Measurements from ENCODE around the gene ACTR6. TPM values are rescaled to one million over a fixed set of nuclear protein-coding genes. Genes with fewer than 3 reads are reported as not detected.

ACTR6 gene
- total and polyA plus RNA-seq, 2 donors (not counting 3 experiments of a cell fraction or from before 2014, with no cell fraction given): 7.5 to 23.2 TPM

- ChIA-PET CTCF (interaction anchor here (1.2 kb wide), 1 partner anchor 9 kb away, joined by 4 read pairs; no protein-coding TSS in a partner anchor), POLR2A (interaction anchor here (0.6 kb wide), 1 partner anchor 75 kb away, joined by 4 read pairs; no protein-coding TSS in a partner anchor)
- dilution Hi-C loops (cut with MboI; ENCODE audit: extremely low pct_ligation_motif_present, low sequenced_read_pairs): no loop called here
- TF ChIP-seq GATA2 (IDR thresholded peaks at IDR 0.05; ENCODE audit: insufficient read depth, insufficient read length, low read depth, low read length): no peak
- TF ChIP-seq MYC (IDR thresholded peaks at IDR 0.05; ENCODE audit: low read depth, low read length): no peak
- no peak for TF ChIP-seq CTCF (IDR thresholded peaks at IDR 0.05; ENCODE audit: extremely low read depth in 1 of 2, insufficient read depth in 1 of 2, low read depth in 1 of 2, low read length in 2 of 2)
- TF ChIP-seq FOS (IDR thresholded peaks at IDR 0.05; ENCODE audit: borderline replicate concordance, insufficient read depth, low read length): no peak
- TF ChIP-seq EZH2 (IDR thresholded peaks at IDR 0.05; ENCODE audit: borderline replicate concordance, low read depth, low read length, severe bottlenecking): no peak
- TF ChIP-seq POLR2AphosphoS5 (IDR thresholded peaks at IDR 0.05; ENCODE audit: insufficient read depth, low read depth, low read length): no peak
- no peak for TF ChIP-seq MAX (IDR thresholded peaks at IDR 0.05; ENCODE audit: insufficient read depth, insufficient read length)
- no peak for TF ChIP-seq JUN (IDR thresholded peaks at IDR 0.05; ENCODE audit: borderline replicate concordance, insufficient read depth, insufficient read length, low read depth)
- TF ChIP-seq POLR2A (IDR thresholded peaks at IDR 0.05; ENCODE audit: low read depth, low read length): no peak
- FAIRE-seq (no peak), DNase-seq (ENCODE audit: low read depth, low spot score) (no peak)
- H3K9me1 ChIP-seq (replicated peaks; ENCODE audit: control insufficient read depth, extremely low read depth, insufficient read depth, low read length): no peaks in the 10 kb centered on the region
- no peak overlapping the region for H2AFZ ChIP-seq (ENCODE audit: low read depth, low read length)
- H3K4me2 ChIP-seq (ENCODE audit: insufficient read depth, low read length): no peak overlapping the region
- no peaks in the 10 kb centered on the region for H3K79me2 ChIP-seq (ENCODE audit: control insufficient read depth, insufficient read depth, low read length)
- H3K4me3 ChIP-seq (replicated peaks in 1 of 3; ENCODE audit: insufficient read depth in 1 of 3, low read depth in 1 of 3, low read length in 3 of 3): no peak overlapping the region
- intact Hi-C loops (cut with micrococcal nuclease): loop anchor here (5.0 to 10.0 kb wide), 2 partner anchors 252 to 589 kb away; no protein-coding TSS in a partner anchor
- no peak overlapping the region for H3K9ac ChIP-seq (replicated peaks; ENCODE audit: extremely low read depth, insufficient read depth, low read length)
- no peaks in the 10 kb centered on the region for H3K4me1 ChIP-seq (ENCODE audit: control insufficient read depth, extremely low read depth, insufficient read depth, low read length)
- H3K27ac ChIP-seq (ENCODE audit: insufficient read depth, low read depth, low read length): no peak overlapping the region
- no peaks in the 10 kb centered on the region for H4K20me1 ChIP-seq (replicated peaks; ENCODE audit: control insufficient read depth, extremely low read depth, insufficient read depth, low read length)
- BruUV-seq (replicated peaks): no TSS peak
- no peaks in the 10 kb centered on the region for H3K27me3 ChIP-seq (ENCODE audit: control insufficient read depth in 2 of 2, insufficient read depth in 2 of 2, low read length in 2 of 2)
- no peaks in the 10 kb centered on the region for H3K9me3 ChIP-seq (replicated peaks; ENCODE audit: control insufficient read depth, insufficient read depth, low read length)
- H3K36me3 ChIP-seq (ENCODE audit: control insufficient read depth in 2 of 2, extremely low read depth in 1 of 2, insufficient read depth in 2 of 2, low read length in 2 of 2): no peaks in the 10 kb centered on the region
Observed at GRCh38 chr12:100153131-100153530, 47.5 kb upstream of the ACTR6 start.

All from endothelial cell of umbilical vein (primary cell).